Tibial nerve (tissue), 4 donors: ENCODE data around the gene SSH2.

ENCODE experiments used
- EP300 ChIP-seq, 2 donors: sonication (generic); formaldehyde crosslinking; IDR thresholded peaks; one replicate each; pipeline ENCODE4 v1.6.1; 2017; ENCODE audit warnings: antibody characterized with exemption in 2 of 2, mild to moderate bottlenecking in 1 of 2
- TF ChIP-seq, protein P1 (sequence below), 5 experiments: fragments of 200-600 bp in 3 of 5; fragments of 450-650 bp in 2 of 5; sonication (generic) in 3 of 5; IDR thresholded peaks; one replicate each; pipeline ENCODE4 v1.5.1; 2016 to 2019; ENCODE audit warnings: antibody characterized with exemption in 5 of 5, mild to moderate bottlenecking in 3 of 5, moderate library complexity in 2 of 5

DNA sequence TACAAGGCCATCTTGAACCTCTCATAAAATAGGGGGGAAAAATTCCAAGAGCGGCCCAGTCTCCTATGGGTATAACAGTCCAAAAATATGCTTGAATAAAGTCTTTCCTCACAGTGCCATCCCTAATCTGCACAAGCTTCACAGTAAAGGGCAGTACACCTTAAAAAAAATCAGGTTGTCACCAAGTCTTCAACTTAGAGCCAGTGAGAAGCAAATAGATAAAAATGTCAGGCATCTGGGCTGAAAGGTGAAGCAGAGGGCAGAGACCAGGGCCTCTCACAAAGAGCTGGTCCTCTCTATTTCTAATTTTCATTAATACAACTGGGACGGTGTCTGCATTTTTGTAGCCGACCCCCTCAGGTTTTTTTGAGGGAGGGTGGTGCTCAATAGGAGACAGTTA lies 82.9 kb downstream of the SSH2 start:
- TF ChIP-seq, protein P1, sequence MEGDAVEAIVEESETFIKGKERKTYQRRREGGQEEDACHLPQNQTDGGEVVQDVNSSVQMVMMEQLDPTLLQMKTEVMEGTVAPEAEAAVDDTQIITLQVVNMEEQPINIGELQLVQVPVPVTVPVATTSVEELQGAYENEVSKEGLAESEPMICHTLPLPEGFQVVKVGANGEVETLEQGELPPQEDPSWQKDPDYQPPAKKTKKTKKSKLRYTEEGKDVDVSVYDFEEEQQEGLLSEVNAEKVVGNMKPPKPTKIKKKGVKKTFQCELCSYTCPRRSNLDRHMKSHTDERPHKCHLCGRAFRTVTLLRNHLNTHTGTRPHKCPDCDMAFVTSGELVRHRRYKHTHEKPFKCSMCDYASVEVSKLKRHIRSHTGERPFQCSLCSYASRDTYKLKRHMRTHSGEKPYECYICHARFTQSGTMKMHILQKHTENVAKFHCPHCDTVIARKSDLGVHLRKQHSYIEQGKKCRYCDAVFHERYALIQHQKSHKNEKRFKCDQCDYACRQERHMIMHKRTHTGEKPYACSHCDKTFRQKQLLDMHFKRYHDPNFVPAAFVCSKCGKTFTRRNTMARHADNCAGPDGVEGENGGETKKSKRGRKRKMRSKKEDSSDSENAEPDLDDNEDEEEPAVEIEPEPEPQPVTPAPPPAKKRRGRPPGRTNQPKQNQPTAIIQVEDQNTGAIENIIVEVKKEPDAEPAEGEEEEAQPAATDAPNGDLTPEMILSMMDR (IDR thresholded peaks at IDR 0.05) = no peak
- no peak for TF ChIP-seq EP300 (IDR thresholded peaks at IDR 0.05)
